NCI-H1417 treated with DMSO at 0.1 percent for 48 hours (cell line): Measurements from ENCODE around the gene DDX39B.
"Not testable (repeated sequence)": the region's sequence is repeated elsewhere in the genome, so short reads cannot be mapped to it uniquely, and the experiment has no call there.

Experiments
- DNase-seq: peaks from one replicate; lab custom pipeline; 2025; lab: John Stamatoyannopoulos, UW

DDX39B gene

DNA sequence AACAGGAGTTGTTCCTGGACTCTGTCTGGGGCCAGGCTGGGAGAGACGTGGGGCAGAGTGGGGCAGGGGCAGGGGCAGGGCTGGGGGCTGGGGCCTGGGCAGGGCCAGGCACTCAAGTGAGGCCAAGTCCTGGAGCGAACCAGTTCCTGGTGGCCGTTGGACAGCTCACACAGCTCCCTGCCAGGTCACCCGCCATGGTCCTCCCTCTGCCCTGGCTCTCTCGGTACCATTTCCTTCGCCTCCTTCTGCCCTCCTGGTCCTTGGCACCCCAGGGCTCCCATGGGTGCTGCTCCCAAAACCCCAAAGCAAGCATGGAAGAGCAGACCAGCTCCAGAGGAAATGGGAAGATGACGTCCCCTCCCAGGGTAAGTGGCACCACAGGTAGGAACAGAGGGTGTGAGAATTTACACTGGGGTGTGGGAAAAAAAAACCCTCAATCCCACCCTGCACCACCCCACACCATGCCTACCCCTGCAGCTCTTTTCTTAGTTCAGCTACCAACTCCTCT, 12.9 kb downstream of the DDX39B start, which contains the start of gene MCCD1:
Gene MCCD1 (plus strand): TSS at position 142 of the 508 bp plus-strand sequence. CDS start 53 bp downstream, at position 195.
- no peak for DNase-seq

DNA sequence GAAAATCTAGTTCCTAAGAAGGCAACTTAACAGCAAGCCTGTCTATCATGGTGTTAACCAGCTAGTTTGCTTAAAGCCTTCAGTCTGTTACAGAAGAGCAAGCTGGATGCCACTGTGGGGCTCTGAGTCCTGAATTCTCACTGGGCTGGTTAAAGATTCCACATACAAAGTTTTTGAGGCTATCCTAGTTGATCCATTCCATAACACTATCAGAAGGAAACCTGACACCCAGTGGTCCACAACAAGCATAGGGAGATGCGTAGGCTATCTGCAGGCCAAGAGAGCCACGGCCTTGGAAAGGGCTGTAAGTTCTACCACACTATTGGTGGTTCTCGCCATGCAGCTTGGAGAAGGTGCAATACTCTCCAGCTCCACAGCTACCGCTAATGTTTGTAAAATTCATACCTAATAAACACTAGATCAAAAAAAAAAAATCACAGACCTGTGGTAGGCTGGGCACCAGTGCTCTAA, 13.5 kb downstream of the DDX39B start:
- DNase-seq: no peak

DNA sequence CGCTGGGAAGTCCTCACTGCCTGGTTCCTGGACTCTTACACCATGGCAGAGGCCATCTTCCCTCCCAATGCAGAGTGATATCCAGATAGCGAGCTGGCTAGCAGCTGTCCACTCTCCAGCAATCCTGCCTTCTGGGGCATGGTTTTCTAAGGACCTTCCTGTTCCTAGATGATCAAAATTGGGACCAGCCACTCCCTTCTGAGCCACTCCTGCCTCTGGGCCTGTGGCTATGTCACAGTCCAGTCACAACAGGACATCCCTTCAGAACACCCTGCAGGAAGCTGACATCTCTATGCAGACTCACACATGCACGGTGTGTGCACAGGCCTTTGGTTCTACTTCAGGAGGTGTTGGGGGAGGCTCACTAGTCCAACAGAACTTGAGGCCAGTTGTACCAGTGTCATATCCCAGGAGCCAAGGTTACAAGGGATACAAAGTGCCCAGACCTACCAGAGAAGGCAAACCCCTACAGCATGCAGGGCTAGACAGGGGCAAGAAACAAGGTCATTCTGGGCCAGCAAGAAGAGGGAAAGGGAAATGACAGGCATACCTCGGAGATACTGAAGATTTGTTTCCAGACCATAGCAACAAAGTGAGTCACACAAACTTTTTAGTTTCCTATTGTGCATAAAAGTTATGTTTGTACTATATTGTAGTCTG, 15.7 kb downstream of the DDX39B start:
- DNase-seq: no peak

DNA sequence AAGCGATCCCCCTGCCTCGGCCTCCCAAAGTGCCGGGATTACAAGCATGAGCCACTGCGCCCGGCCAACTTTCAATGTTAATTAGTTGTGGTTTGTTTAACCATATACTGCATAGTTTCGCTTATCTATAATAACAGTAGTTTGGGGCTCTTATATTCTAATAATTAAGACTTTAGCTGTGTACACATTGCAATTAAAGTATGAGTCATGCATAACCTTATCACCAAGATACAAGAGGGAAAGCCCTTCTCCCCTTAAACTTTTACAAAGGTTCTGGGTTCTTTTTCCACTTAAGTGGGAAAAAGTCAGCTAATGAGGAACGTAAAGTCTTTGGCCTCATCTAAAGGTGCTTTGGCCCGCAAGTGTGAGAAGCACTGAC, 16.3 kb downstream of the DDX39B start:
- DNase-seq: no peak

DNA sequence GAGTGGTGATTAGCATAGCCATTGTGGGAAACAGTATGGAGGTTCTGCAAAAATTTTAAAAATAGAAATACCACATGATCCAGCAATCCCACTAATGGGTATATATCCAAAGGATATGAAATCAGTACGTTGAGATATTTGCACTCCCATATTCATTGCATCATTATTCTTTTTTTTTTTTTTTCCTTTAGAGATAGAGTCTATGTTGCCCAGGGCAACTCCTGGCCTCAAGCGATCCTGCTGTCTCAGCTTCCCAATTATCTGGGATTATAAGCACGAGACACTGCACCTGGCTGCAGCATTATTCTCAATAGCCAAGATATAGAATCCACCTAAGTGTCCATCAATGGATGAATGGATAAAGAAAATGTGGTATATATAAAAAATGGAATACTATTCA, 20.0 kb downstream of the DDX39B start:
- no peak for DNase-seq

DNA sequence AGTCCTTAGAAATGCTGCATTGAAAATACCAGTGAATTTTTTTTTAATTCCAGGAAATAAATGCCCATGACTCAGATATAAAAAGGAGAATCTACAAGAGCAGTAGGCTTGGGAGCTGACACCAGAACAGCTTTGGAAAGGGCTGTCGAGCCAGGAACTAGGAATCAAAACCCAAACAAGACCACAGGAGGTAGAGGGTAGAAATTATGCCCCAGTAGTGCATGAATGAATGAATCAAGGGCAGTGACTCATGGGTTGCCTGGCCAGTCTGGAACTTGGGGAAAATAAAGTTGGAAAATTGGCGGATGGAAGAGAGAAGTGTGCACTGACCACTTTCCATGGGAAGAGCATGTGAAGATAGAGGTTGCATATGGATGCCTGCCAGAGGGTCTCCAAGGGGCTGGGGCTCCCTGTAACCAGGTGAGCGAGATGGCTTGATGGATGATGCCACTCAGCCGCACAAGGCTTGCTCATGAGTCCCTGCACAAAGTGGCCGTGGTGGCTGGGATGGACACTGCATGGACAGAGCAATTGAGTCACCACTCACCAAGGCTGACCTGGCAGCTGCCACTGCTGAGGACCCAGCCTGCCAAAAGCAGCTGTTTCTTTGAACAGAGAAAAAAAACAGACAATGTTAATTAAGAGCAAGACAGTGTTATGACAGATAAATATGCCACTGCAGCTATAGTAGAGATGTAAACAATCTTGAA, 28.2 kb downstream of the DDX39B start:
- DNase-seq: no peak

DNA sequence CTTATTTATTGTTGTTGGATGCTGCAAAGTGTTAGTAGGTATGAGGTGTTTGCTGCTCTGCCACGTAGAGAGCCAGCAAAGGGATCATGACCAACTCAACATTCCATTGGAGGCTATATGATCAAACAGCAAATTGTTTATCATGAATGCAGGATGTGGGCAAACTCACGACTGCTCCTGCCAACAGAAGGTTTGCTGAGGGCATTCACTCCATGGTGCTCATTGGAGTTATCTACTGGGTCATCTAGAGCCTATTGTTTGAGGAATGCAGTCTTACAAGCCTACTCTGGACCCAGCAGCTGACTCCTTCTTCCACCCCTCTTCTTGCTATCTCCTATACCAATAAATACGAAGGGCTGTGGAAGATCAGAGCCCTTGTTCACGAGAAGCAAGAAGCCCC, 31.8 kb downstream of the DDX39B start:
- DNase-seq: no peak

DNA sequence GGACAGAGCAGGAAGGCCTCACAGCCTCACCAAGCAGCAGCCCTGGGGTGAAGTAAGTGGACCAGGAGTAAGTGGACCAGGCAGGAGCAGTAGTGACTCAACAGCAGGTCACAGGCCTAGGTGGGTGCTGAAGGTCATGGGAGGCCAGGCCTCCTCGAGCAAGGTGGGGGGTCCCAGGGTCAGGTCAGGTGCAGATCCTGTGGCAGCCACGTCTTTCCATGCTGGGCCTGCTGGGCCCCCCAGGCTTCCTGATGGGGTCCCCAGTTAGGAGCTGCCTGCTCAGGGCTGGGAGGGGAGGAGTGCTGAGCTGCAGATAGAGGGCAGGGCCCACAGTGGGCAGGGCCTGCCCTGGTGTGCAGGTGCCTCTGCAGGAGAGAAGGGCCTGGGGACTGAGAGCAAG, 32.8 kb downstream of the DDX39B start:
- DNase-seq: not testable (repeated sequence)

DNA sequence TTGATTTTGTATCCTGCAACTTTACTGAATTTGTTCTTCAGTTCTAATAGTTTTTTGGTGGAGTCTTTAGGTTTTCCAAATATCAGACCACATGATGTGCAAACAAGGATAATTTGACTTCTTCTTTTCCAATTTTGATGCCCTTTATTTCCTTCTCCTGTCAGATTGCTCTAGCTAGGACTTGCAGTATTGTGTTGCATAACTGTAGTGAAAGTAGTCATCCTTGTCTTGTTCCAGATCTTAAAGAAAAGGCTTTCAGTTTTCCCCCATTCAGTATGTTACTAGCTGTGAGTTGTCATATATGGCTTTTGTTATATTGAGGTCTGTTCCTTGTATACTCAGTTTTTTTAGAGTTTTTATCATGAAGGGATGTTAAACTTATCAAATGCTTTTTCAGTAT, 39.2 kb downstream of the DDX39B start:
- DNase-seq: no peak

DNA sequence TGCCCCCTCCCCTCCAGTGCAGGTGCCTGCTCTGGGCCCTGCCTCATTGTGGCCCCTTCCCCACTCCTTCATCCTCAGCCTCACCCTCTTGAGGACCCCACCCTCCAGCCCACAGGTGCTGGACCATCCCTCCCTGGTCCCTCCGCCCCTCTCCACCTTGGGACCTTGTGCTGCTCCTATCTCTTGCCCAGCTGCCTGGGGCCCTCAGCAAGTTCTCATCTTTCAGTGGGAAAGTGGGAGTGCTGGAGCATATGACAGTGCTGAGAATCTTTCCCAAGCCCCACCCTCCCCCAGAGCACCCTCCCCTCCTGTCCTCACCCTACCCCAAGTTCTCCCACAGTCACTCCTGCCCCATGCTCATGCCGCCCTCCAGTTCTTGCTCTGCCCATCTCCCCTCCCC, 42.2 kb downstream of the DDX39B start:
- not testable (repeated sequence) for DNase-seq

DNA sequence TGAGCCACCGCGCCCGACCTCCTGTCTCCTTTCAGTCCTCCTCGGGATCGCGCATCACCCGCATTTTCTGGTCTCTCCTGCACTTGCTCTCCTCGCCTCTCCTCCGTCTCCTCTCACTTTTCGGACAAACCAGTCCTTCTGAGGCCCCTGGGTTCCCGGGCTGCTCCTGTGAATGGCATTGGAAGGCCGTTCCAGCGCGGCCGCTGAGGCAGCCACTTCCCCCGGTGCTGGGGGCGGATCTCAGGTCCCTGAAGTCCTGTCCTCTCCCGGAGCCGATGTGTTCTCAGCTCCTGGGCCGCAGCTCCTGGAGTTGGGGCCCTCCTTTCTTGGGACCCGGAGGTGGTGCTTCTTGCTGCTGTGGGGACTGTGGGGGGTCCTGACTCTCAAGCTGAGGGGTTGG, 43.1 kb downstream of the DDX39B start:
- DNase-seq: no peak

DNA sequence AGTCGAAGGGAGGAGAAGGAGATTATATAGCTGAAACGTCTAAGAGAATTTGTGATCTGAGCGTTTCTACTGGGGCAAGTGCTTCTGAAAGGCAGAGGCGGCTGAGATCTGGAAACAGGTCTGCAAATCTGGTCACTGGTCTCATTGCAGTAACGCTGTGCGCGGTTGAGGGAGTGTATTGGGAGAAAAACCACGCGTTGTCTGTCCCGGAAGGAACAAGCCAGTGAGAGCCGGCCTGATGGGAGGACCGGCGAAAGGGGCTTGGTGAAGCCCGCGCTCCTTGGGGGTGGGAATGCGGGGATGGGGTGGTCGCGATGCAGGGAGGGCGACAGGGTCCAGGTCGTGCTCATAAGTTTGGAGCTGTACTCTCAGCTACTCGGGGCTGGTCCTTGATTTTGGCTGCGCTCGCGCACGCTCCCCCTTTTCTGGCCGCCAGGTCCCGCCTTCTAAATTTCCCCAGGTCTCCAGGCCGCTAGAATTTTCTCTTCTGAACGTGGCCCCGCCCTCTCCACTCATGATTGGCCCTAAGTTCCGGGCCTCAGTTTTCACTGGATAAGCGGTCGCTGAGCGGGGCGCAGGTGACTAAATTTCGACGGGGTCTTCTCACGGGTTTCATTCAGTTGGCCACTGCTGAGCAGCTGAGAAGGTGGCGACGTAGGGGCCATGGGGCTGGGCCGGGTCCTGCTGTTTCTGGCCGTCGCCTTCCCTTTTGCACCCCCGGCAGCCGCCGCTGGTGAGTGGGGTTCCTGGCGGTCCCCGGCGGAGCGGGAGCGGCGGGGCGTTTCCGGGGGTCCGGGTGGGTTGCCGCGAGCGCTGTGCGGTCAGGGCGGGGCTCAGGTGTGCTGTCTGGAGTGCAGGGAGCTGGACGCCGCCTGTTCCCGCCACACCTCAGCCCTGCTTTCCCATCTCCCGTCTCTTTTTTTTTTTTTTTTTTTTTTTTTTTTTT, 44.0 kb downstream of the DDX39B start, which contains the start of gene MICB:
Gene MICB (plus strand): TSS at position 615 of the 946 bp plus-strand sequence. CDS start 49 bp downstream, at position 664.
- DNase-seq: no peak

DNA sequence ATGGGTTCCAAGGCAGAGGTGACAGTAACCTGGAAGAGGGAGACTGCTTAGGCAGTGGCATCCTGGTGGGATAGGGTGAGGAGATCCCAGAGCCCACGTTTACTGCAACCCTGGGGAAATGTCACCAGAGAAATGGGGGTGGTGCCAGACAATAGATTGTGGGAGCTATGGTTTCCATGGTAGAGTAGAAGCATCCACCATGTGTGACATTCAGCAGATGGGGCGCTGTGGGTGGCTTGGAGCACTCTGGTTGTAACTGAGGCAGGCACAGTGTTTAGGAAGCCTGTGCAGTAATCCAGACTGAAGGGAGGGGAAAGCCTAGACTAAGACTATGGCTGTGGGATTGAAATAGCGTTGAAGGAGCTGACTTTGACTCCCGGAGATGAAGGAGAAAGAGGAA, 45.0 kb downstream of the DDX39B start:
- DNase-seq: not testable (repeated sequence)

DNA sequence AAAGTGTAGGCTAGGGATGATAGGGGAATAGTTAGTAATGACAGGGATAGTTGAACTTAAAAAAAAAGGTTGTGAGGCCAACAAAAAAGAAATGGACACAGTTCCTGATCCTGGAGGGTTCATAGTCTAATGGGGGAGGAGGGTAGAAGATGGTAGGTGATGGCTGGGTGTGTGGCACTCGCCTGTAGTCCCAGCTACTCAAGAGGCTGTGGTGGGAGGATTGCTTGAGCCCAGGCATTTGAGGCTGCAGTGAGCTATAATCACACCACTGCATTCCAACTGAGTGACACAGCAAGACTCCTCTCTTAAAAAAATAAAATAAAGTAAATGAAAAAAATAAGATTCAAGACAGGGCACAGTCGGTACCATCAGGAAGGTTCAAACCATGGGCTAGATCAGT, 46.2 kb downstream of the DDX39B start:
- DNase-seq: no peak

DNA sequence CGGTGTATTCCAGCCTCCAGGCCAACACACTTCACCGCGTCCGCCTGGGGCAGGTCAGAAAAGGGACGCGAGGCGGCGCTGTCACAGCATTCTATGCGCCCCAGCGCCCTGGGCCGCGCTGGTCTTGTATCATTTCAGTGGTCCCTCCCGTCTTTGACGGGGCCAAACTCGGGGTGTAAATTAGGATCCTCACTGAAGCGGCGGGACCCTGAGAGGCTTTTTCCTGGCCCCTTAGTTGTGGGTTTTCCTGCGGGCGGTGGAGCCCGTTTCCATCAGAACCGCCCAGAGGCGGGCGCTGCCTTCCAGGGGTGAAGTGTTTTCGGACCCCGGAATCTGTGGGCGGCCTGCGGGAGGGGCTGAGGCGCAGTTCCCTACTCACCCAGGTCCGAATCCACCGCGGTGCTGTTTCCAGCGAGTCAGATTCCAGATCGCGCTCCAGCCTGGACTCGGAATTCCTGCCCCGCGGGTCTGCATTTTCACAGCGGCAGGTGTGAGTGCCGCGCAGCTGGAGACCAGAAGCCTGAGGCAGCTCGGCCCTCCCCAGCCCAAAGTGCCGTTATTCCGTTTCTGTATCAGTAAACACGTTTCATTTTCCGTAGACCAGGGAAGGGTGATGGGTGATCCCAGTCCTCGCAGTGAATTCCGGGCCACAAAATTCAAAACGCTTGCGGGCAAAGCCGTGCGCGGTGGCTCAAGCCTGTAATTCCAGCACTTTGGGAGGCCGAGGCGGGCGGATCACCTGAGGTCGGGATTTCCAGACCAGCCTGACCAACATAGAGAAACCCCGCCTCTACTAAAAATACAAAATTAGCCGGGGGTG, 47.7 kb downstream of the DDX39B start:
- DNase-seq: no peak

DNA sequence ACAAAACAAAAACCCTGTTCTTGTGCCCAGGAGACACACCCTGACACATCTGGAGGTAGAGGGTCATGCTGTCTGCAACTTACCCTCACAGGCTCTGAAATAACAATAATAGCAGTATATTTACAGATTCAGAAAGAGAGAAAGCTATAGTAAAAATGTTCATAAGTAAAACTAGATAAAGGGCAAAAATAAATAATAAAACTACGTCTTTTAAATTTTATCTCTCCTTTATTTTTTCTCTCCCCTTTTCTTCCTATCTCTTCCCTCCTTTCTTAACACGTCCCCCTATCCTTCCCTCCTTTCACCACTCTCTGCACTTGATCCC, 48.3 kb downstream of the DDX39B start:
- not testable (repeated sequence) for DNase-seq

DNA sequence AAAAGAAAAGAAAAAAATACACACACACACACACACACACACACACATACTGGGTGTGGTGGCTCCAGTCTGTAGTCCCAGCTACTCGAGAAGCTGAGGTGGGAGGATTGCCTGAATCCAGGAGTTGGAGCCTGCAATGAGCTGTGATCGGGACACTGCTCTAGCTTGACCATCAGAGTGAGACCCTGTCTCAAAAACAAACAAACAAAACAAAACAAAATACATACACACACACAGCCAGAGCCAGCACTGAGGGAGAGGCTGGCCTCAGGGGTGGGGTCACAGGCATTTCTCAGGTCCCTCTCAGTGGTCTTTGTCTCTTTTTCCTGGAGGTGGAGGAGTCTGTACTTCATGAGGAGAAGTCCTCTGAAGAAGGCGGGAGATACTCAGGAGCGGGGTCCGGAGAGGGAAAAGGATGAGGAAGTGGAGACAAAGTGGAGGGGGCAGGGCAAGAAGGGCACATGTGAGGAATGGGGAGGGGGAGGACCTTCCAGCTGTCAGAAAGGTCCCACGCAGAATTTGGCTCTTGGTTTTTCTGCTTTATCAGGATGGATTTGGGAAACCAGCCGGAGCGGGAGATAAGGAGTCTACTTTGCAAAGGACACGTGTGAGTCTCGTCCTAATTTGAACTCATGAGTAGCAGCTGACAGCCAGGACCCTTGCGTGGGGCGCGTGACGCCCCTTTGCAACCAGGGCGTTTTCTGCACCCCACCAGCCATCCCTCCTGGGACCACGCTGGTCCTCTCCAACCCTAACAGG, 51.5 kb downstream of the DDX39B start:
- DNase-seq: no peak

DNA sequence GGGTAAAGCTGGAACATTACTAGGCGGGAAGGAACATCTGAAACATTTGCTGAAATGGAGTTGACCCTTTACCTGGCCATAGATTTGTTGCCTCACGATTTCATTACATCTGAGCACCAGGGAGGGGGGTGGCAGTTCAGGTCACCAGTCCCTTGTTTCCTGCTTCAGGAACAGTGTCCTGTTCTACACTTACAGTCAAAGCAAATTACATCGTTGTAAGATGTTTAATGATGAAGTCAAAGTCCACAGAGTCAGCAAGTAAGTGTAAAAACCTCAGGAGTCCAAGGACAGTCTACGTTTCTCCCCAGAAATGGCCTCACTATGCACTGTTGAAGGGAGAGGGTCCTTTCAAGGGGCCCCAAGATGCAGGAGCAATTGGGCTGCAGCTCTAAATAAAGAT, 52.7 kb downstream of the DDX39B start:
- no peak for DNase-seq

DNA sequence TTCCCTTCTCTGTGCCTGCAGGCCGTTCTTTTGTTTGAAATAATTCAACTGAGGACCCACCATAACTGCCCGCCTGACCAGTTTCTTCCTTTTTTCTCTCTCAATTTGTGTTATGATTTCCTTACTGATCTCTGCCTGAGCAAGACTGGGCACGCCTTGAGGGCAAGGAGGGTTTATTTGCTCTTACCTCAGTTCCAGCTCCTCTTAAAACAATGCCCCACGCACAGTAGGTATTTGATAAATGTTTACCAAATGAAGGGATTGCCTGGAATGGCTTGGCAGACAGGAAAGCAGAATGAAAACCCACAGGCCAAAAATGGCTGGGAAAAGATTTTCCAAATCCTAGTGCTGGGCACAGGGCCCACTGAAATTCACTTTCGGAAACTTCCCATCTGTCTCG, 54.1 kb downstream of the DDX39B start:
- DNase-seq: not testable (repeated sequence)

DNA sequence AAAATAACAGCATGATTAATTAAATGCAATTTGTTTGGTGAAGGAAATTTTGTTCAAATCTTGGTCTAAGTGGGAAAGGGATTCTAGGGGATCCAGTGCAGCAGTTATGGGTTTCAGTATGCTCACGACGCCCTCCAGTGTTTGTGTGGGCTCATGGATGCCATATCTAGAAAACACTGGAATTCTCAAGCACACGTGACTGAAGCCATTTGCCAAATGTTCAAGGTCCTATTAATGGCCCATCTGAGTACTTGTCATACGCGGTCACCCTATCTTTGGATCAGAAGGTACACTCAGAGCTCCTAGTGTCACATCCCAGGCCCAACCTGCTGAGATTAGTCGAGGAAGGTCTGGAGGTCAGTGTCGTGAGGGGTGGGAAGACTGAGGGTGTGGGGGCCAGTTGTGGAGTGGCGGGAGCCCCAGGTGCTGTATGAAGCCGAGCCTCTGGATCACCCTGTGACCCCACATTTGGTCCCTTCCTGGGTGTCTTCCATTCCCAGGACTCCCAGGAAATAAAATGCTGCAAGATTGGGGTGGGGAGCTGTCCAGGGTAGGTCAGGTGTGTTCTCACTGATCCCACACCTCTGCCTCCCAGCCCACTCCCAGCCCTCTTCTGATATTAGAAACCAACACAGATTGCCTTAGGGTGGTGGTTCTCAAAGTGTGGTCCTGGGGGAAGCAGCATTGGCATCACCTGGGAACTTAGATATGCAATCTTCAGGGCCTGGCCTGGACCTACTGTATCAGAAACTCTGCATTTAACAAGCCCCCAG, 55.6 kb downstream of the DDX39B start:
- DNase-seq: not testable (repeated sequence)
